Left lung (tissue), 10 donors: ENCODE measurements around the gene WWOX. TPM values are rescaled to one million over a fixed set of nuclear protein-coding genes. Genes with fewer than 3 reads are reported as not detected.

Experiments used
- ATAC-seq: fragments of 200-7000 bp; cut with Tn5 transposase; one replicate; pipeline ENCODE4 v1.9.1; 2020; ENCODE audit warnings: moderate library complexity
- DNase-seq, 4 donors: peaks; one replicate each; pipeline ENCODE4 v3.0.0-alpha.2; 2013 to 2020
- H3K27ac ChIP-seq, 2 donors: fragments of 200-600 bp; sonication (generic) in 1 of 2; one replicate each; pipeline versions ENCODE4 v1.5.0 to v1.8.0; 2020 to 2021
- H3K27me3 ChIP-seq, 2 donors: fragments of 200-600 bp; sonication (generic) in 1 of 2; one replicate each; pipeline versions ENCODE4 v1.5.0 to v1.8.0; 2020 to 2021
- H3K36me3 ChIP-seq, 2 donors: fragments of 200-600 bp; sonication (generic) in 1 of 2; one replicate each; pipeline versions ENCODE4 v1.5.0 to v1.8.0; 2020 to 2021
- H3K4me1 ChIP-seq, 2 donors: fragments of 200-600 bp; one replicate each; pipeline ENCODE4 v1.8.0; 2021
- H3K4me3 ChIP-seq, 2 donors: fragments of 200-600 bp; sonication (generic) in 1 of 2; one replicate each; pipeline versions ENCODE4 v1.5.0 to v1.8.0; 2020 to 2021; ENCODE audit warnings: mild to moderate bottlenecking in 1 of 2
- H3K9me3 ChIP-seq, 2 donors: fragments of 200-600 bp; sonication (generic) in 1 of 2; one replicate each; pipeline versions ENCODE4 v1.5.0 to v1.8.0; 2020 to 2021
- CTCF ChIP-seq, 2 donors: fragments of 200-600 bp; sonication (generic) in 1 of 2; IDR thresholded peaks; one replicate each; pipeline versions ENCODE4 v1.5.0 to v1.8.0; 2021; ENCODE audit warnings: antibody characterized with exemption in 2 of 2
- intact Hi-C, 2 donors: fragments of 100-400 bp; cut with DNase I; formaldehyde crosslinking; loops; one replicate each; pipeline versions ENCODE4 v1.11.2 to v1.14.2; 2022
- polyA plus RNA-seq, 6 donors: library from polyadenylated mRNA; unstranded; fragments of 120-200 nt; gene quantifications; one replicate each; pipeline ENCODE4 v1.2.1, GENCODE V29; 2013; ENCODE audit not compliant: insufficient read length in 6 of 6
- total RNA-seq, 2 donors: library from RNA; stranded (reverse); fragmentation: NEBNext Ultra II Directional; extraction: Animal tissue kit (Norgen Biotek cat#: 25700); gene quantifications; one replicate each; pipeline ENCODE4 v1.2.1, GENCODE V29; 2021
- donor health status: DM: no; HTN: yes; CAD: no.
- donor health status: DM: no; HTN: no; CAD: no.

The WWOX gene
- total and polyA plus RNA-seq, 8 donors = 17.2 to 40.3 (median 30.8) TPM

GRCh38 chr16:79128706-79129105, 1029.3 kb downstream of the WWOX start:
- Histone ChIP-seq H3K9me3 (no peaks in the 10 kb centered on the region), H3K27ac (no peak overlapping the region), H3K4me3 (no peak overlapping the region), H3K27me3 (no peaks in the 10 kb centered on the region), H3K36me3 (no peaks in the 10 kb centered on the region), H3K4me1 (no peaks in the 10 kb centered on the region)
- DNase-seq (no peak), ATAC-seq (no peak)
- TF ChIP-seq CTCF (IDR thresholded peaks at IDR 0.05) = no peak
- intact Hi-C loops = no loop called here

GRCh38 chr16:79130616-79131015, 1031.2 kb downstream of the WWOX start:
- no peak for TF ChIP-seq CTCF (IDR thresholded peaks at IDR 0.05)
- Histone ChIP-seq H3K9me3 (no peaks in the 10 kb centered on the region), H3K4me3 (no peak overlapping the region), H3K27ac (no peak overlapping the region), H3K4me1 (no peaks in the 10 kb centered on the region), H3K27me3 (no peaks in the 10 kb centered on the region), H3K36me3 (no peaks in the 10 kb centered on the region)
- no peak for ATAC-seq
- intact Hi-C loops = no loop called here
- peak in 2 of 4 donors; percentile 35 to 51 for DNase-seq

GRCh38 chr16:79131321-79132075, 1032.0 kb downstream of the WWOX start:
- no peaks in the 10 kb centered on the region for H3K9me3 ChIP-seq
- H3K27me3 ChIP-seq = no peaks in the 10 kb centered on the region
- peak in 2 of 4 donors; percentile 51 to 54 for DNase-seq
- no peak for ATAC-seq
- H3K4me1 ChIP-seq = no peaks in the 10 kb centered on the region
- H3K27ac ChIP-seq = no peak overlapping the region
- no peak for TF ChIP-seq CTCF (IDR thresholded peaks at IDR 0.05)
- no peaks in the 10 kb centered on the region for H3K36me3 ChIP-seq
- intact Hi-C loops = no loop called here
- H3K4me3 ChIP-seq = no peak overlapping the region

- no peak overlapping the region for H3K27ac ChIP-seq
- no peaks in the 10 kb centered on the region for H3K27me3 ChIP-seq
- no peaks in the 10 kb centered on the region for H3K9me3 ChIP-seq
- DNase-seq (peak in 2 of 4 donors; percentile 90 to 94), ATAC-seq (peak; percentile 47)
- no peaks in the 10 kb centered on the region for H3K4me1 ChIP-seq
- no peak overlapping the region for H3K4me3 ChIP-seq
- intact Hi-C loops = no loop called here
- no peaks in the 10 kb centered on the region for H3K36me3 ChIP-seq
- no peak for TF ChIP-seq CTCF (IDR thresholded peaks at IDR 0.05)
These were observed 1033.2 kb downstream of the WWOX start for GRCh38 chr16:79132701-79133100.

- Histone ChIP-seq H3K4me3 (no peak overlapping the region), H3K9me3 (no peaks in the 10 kb centered on the region), H3K27ac (no peak overlapping the region), H3K36me3 (no peaks in the 10 kb centered on the region), H3K27me3 (no peaks in the 10 kb centered on the region), H3K4me1 (no peaks in the 10 kb centered on the region)
- no peak for DNase-seq
- no peak for ATAC-seq
- intact Hi-C loops = no loop called here
- no peak for TF ChIP-seq CTCF (IDR thresholded peaks at IDR 0.05)
These were observed 1034.8 kb downstream of the WWOX start for GRCh38 chr16:79134300-79134699.
